ENCODE measurements around the gene PRXL2B.

The PRXL2B gene

DNA sequence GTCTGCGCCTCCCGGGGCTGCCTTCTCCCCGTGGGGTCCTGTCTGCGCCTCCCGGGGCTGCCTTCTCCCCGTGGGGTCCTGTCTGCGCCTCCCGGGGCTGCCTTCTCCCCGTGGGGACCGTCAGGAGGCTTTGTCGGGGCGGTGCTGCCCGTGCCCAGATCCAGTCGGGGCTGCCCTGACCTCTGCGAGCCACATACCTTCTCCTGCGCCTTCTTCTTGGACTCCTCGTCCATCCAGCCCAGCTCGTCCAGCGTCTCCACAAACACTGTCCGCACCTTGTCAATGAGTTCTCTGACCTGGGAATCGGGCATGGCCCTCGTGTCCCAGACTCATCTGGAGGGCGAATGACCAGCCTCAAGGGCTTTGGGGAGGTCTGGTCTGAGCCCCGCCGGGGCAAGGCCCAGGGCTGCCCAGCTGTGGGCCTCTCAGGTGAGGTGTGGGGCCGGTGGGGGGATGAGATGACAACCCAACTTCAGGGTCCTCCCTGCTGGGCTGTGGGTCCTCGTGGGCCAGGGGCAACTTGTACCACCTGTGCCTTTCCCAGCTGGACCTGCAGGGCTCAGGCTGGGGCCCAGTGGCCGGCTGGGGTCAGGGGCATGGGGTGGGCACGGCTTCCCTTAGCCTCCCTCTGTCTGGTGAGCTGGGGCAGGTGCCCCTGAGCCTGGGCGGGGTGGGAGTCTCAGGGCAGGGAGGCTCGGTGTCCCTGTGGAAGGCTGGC is 9.4 kb downstream of the PRXL2B start:
- no peak for DNase-seq (ENCODE audit: low read depth)
- H3K4me3 ChIP-seq (ENCODE audit: low read depth, low read length): no peak overlapping the region
- TF ChIP-seq POLR2A (IDR thresholded peaks at IDR 0.05; ENCODE audit: extremely low read depth, insufficient read length): no peak
- TF ChIP-seq, protein P1, sequence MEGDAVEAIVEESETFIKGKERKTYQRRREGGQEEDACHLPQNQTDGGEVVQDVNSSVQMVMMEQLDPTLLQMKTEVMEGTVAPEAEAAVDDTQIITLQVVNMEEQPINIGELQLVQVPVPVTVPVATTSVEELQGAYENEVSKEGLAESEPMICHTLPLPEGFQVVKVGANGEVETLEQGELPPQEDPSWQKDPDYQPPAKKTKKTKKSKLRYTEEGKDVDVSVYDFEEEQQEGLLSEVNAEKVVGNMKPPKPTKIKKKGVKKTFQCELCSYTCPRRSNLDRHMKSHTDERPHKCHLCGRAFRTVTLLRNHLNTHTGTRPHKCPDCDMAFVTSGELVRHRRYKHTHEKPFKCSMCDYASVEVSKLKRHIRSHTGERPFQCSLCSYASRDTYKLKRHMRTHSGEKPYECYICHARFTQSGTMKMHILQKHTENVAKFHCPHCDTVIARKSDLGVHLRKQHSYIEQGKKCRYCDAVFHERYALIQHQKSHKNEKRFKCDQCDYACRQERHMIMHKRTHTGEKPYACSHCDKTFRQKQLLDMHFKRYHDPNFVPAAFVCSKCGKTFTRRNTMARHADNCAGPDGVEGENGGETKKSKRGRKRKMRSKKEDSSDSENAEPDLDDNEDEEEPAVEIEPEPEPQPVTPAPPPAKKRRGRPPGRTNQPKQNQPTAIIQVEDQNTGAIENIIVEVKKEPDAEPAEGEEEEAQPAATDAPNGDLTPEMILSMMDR (IDR thresholded peaks at IDR 0.05; ENCODE audit: low read depth, low read length): no peak
- no peak for TF ChIP-seq MYC (IDR thresholded peaks at IDR 0.05; ENCODE audit: low read depth, low read length)
- TF ChIP-seq, protein P2, sequence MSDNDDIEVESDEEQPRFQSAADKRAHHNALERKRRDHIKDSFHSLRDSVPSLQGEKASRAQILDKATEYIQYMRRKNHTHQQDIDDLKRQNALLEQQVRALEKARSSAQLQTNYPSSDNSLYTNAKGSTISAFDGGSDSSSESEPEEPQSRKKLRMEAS (IDR thresholded peaks at IDR 0.05; ENCODE audit: low read depth, low read length): no peak

DNA sequence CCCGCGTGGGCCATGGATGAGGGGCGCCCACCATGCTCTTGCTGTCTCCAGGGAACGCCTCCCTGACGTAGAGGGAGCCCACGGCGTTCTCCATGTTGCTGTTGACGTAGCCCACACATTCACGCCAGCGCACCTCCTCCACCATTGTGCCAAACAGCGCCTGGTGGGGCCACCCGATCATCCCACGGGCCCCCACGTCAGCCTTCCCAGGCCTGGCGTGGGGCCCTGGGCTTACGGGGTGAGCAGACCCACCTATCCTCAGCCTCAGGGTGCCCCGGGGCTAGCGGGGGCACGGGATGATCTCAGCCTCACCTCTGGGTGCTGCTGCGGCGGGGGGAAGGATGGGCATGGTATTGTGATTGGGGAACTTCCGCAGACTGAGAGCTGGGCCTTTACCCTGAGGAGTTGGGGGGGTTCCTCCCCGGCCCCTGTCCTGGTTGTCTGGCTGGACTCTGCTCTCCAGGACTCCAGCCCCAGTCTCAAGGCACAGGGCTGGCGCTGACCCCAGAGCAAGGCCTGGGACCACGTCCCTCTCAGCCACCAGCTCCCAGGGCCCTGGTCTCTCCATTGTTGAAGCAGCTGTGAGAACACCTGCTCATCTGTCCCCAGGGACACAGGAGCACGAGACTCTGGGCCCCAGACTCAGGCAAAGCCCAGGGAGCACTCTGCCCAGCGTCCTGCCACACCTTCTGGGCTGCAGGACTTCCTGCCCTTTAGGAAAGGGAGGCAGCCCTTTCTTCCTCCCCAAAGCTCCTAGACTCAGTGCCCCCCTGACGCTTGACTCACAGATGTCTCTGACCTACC is 10.2 kb downstream of the PRXL2B start:
- no peak for DNase-seq (ENCODE audit: low read depth)
- H3K4me3 ChIP-seq (ENCODE audit: low read depth, low read length): no peak overlapping the region
- TF ChIP-seq, protein P2 (IDR thresholded peaks at IDR 0.05; ENCODE audit: low read depth, low read length): no peak
- TF ChIP-seq, protein P1 (IDR thresholded peaks at IDR 0.05; ENCODE audit: low read depth, low read length): no peak
- TF ChIP-seq MYC (IDR thresholded peaks at IDR 0.05; ENCODE audit: low read depth, low read length): no peak
- no peak for TF ChIP-seq POLR2A (IDR thresholded peaks at IDR 0.05; ENCODE audit: extremely low read depth, insufficient read length)

- no peak overlapping the region for H3K4me3 ChIP-seq (ENCODE audit: low read depth, low read length)
- TF ChIP-seq MYC (IDR thresholded peaks at IDR 0.05; ENCODE audit: low read depth, low read length): no peak
- no peak for TF ChIP-seq POLR2A (IDR thresholded peaks at IDR 0.05; ENCODE audit: extremely low read depth, insufficient read length)
- DNase-seq (ENCODE audit: low read depth): peak; percentile 72
Measured at GRCh38 chr1:2597441-2598328, 11.1 kb downstream of the PRXL2B start.

GRCh38 chr1:2598329-2598931 is 11.9 kb downstream of the PRXL2B start:
- DNase-seq (ENCODE audit: low read depth): no peak
- H3K4me3 ChIP-seq (ENCODE audit: low read depth, low read length): no peak overlapping the region
- TF ChIP-seq MYC (IDR thresholded peaks at IDR 0.05; ENCODE audit: low read depth, low read length): no peak
- no peak for TF ChIP-seq POLR2A (IDR thresholded peaks at IDR 0.05; ENCODE audit: extremely low read depth, insufficient read length)

DNA sequence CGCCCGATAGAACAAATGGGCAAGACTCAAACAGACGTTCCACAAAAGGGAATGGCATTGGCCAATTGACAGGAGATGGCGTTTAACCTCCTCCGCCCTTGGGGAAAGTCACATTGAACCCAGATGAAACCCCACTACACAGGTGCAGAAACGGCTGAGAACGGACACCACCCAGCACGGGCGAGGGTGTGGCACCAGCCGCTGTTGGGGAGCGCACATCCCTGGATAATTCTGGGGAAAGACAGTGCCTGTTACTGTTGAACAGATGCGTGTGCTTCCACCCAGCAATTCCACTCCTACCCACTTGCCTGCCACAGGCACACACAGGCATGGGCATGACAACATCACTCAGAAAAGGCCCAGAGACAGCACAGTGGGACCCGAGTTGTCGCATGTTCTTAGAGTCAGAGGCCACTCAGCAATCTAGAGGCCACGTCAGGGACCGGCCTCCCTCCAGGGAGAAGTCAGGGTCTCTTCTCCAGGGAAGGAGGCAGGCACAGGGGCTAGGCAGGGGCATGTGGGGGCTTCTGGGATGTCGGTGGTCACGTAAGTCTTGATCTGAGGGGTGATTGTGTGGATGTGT is 15.2 kb downstream of the PRXL2B start:
- no peak for TF ChIP-seq POLR2A (IDR thresholded peaks at IDR 0.05; ENCODE audit: extremely low read depth, insufficient read length)
- no peak for TF ChIP-seq MYC (IDR thresholded peaks at IDR 0.05; ENCODE audit: low read depth, low read length)
- TF ChIP-seq, protein P2 (IDR thresholded peaks at IDR 0.05; ENCODE audit: low read depth, low read length): no peak
- TF ChIP-seq, protein P1 (IDR thresholded peaks at IDR 0.05; ENCODE audit: low read depth, low read length): no peak
- no peak for DNase-seq (ENCODE audit: low read depth)
- no peak overlapping the region for H3K4me3 ChIP-seq (ENCODE audit: low read depth, low read length)

- no peak for TF ChIP-seq POLR2A (IDR thresholded peaks at IDR 0.05; ENCODE audit: extremely low read depth, insufficient read length)
- TF ChIP-seq, protein P1 (IDR thresholded peaks at IDR 0.05; ENCODE audit: low read depth, low read length): no peak
- TF ChIP-seq, protein P2 (IDR thresholded peaks at IDR 0.05; ENCODE audit: low read depth, low read length): no peak
- no peak for TF ChIP-seq MYC (IDR thresholded peaks at IDR 0.05; ENCODE audit: low read depth, low read length)
- DNase-seq (ENCODE audit: low read depth): no peak
- no peak overlapping the region for H3K4me3 ChIP-seq (ENCODE audit: low read depth, low read length)
Measured at GRCh38 chr1:2602311-2602835, 15.8 kb downstream of the PRXL2B start.
